Naive thymus-derived CD8-positive, alpha-beta T cell (primary cell): Measurements from ENCODE around the gene PPIG. TPM values are rescaled to one million over a fixed set of nuclear protein-coding genes. Genes with fewer than 3 reads are reported as not detected.
A peak's percentile ranks its signal among the peaks of the same experiment; 100 is the strongest.

ENCODE experiments used
- ATAC-seq, 2 donors: fragments of 150-1000 bp; cut with Tn5 transposase in 1 of 2; sonication (Bioruptor Pico), chemical (Tn5 transposase) in 1 of 2; 1 replicate in 1 of 2; 2 replicates in 1 of 2; pipeline ENCODE4 v1.10.0; 2021; ENCODE audit warnings: mild to moderate bottlenecking in 2 of 2, moderate library complexity in 2 of 2
- POLR2A ChIA-PET: fragments of 350-600 bp; sonication (Branson Sonifier 250); formaldehyde crosslinking; loops from one replicate; lab custom pipeline; 2021; ENCODE audit warnings: antibody characterized with exemption; lab: Charles Lee
- DNase-seq, 10 donors: peaks; one replicate each; pipeline versions ENCODE4 v3.0.0 to v3.0.0-alpha.2; 2020 to 2022
- H3K27ac Mint-ChIP-seq, 10 donors: one replicate each; pipeline ENCODE4 v1.8.0; 2020 to 2022; ENCODE audit warnings: mild to moderate bottlenecking in 10 of 10, mixed read lengths in 10 of 10, moderate library complexity in 4 of 10, inconsistent platforms in 1 of 10
- H3K27me3 Mint-ChIP-seq, 5 donors: one replicate each; pipeline ENCODE4 v1.8.0; 2021 to 2022; ENCODE audit warnings: mixed read lengths in 5 of 5
- H3K36me3 Mint-ChIP-seq, 3 donors: one replicate each; pipeline ENCODE4 v1.8.0; 2020 to 2022; ENCODE audit warnings: mixed read lengths in 3 of 3, mild to moderate bottlenecking in 2 of 3, inconsistent platforms in 1 of 3
- H3K4me1 Mint-ChIP-seq, 4 donors: one replicate each; pipeline ENCODE4 v1.8.0; 2021 to 2022; ENCODE audit warnings: mixed read lengths in 4 of 4
- H3K4me3 Mint-ChIP-seq, 10 donors: one replicate each; pipeline ENCODE4 v1.8.0; 2020 to 2022; ENCODE audit warnings: mild to moderate bottlenecking in 10 of 10, mixed read lengths in 10 of 10, moderate library complexity in 6 of 10, inconsistent platforms in 1 of 10
- H3K9me3 Mint-ChIP-seq, 9 donors: one replicate each; pipeline ENCODE4 v1.8.0; 2020 to 2022; ENCODE audit warnings: mixed read lengths in 9 of 9, mild to moderate bottlenecking in 3 of 9, inconsistent platforms in 1 of 9, moderate library complexity in 1 of 9
- polyA plus RNA-seq, 3 donors: library from polyadenylated mRNA; unstranded; fragments of 300-500 nt; fragmentation: Illumina TruSeq; gene quantifications; one replicate each; pipeline ENCODE4 v1.2.3, GENCODE V29; 2021
- total RNA-seq, 8 experiments: library from RNA in 2 of 8; stranded (reverse) in 2 of 8; gene quantifications; one replicate each; pipeline ENCODE4 v1.2.3 and lab custom pipeline; 2021 to 2026

PPIG gene
- total and polyA plus RNA-seq, 5 experiments from 2014 or later, result 63.4 to 88.2 (median 82.7) TPM

GRCh38 chr2:169641464-169641863 lies 57.3 kb downstream of the PPIG start:
- no peaks in the 10 kb centered on the region for H3K4me1 Mint-ChIP-seq
- peaks cover 0 to 20% (median 5%) of the 10 kb centered on the region in 9 donors for H3K9me3 Mint-ChIP-seq
- DNase-seq, result no peak
- no peak for ATAC-seq
- no peak overlapping the region for H3K27ac Mint-ChIP-seq
- H3K27me3 Mint-ChIP-seq, result no peaks in the 10 kb centered on the region
- POLR2A ChIA-PET, result no interaction called here
- peaks cover 0 to 24% (median 10%) of the 10 kb centered on the region in 3 donors for H3K36me3 Mint-ChIP-seq
- no peak overlapping the region for H3K4me3 Mint-ChIP-seq

DNA sequence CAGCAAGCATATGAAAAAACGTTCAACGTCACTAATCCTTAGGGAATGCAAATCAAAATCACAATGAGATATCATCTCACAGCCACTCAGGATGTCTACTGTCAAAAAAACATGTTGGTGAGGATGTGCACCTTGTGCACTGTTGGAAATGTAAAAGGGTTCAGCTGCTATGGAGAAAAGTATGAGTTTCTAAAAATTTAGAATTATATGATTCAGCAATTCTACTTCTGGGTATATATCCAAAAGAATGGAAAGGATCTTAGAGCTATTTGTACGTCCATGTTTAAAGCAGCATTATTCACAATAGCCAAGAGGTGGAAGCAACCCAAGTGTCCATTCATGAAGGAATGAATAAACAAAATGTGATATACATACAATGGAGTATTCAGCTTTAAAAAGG lies 60.0 kb downstream of the PPIG start:
- H3K27me3 Mint-ChIP-seq, result no peaks in the 10 kb centered on the region
- peak overlapping the region in 1 of 10 donors; percentile 56 for H3K27ac Mint-ChIP-seq
- POLR2A ChIA-PET, result no interaction called here
- no peak for ATAC-seq
- no peak for DNase-seq
- H3K9me3 Mint-ChIP-seq, result peaks cover 0 to 20% (median 5%) of the 10 kb centered on the region in 9 donors
- no peak overlapping the region for H3K4me3 Mint-ChIP-seq
- peaks cover 0 to 10% (median 10%) of the 10 kb centered on the region in 3 donors for H3K36me3 Mint-ChIP-seq
- no peaks in the 10 kb centered on the region for H3K4me1 Mint-ChIP-seq

DNA sequence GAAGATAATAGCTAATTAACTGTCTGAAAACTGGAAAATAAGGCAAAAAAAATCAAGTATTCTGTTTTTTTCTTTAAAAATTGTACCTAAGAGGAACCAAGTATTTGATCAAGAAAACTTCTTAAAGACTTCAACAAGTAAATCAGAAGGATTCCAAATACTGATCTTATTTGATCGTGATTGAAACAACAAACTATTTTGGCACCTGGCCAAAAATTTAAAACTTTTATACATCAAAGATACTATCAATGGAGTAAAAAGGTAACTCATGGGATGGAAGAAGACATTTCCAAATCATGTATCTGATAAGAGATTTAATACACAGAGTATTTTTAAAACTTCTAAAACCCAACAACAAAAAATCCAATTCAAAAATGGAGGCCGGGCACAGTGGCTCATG lies 63.3 kb downstream of the PPIG start:
- Mint-ChIP-seq H3K27me3 (peaks cover 0 to 4% (median 2%) of the 10 kb centered on the region in 5 donors), H3K36me3 (no peaks in the 10 kb centered on the region), H3K27ac (no peak overlapping the region), H3K9me3 (peaks cover 0 to 15% (median 4%) of the 10 kb centered on the region in 9 donors), H3K4me1 (no peaks in the 10 kb centered on the region), H3K4me3 (no peak overlapping the region)
- POLR2A ChIA-PET, result no interaction called here
- no peak for ATAC-seq
- DNase-seq, result no peak

DNA sequence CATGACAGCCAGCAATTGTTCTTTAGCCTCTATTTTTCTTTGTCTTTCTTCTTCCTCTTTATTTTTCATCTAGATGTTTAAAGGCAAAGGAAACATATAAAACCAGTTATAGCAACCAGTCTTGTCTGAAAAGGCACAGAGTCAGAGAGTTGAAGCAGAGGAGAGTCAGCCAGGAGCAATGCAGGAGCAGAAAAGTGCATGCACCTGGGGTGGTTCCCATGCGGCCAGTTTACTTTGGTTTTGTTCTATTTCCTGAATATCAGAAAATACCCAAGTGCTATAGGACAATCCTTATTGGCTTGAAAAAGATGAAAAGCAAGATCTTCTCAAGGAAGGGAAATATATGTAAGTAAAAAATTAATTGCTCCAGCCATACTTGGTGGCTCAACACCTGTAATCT lies 65.1 kb downstream of the PPIG start:
- no peaks in the 10 kb centered on the region for H3K36me3 Mint-ChIP-seq
- peaks cover 6 to 17% (median 13%) of the 10 kb centered on the region in 5 donors for H3K27me3 Mint-ChIP-seq
- peaks cover 0 to 7% (median under 1%) of the 10 kb centered on the region in 9 donors for H3K9me3 Mint-ChIP-seq
- ATAC-seq, result no peak
- POLR2A ChIA-PET, result no interaction called here
- H3K27ac Mint-ChIP-seq, result no peak overlapping the region
- H3K4me3 Mint-ChIP-seq, result no peak overlapping the region
- no peaks in the 10 kb centered on the region for H3K4me1 Mint-ChIP-seq
- no peak for DNase-seq

DNA sequence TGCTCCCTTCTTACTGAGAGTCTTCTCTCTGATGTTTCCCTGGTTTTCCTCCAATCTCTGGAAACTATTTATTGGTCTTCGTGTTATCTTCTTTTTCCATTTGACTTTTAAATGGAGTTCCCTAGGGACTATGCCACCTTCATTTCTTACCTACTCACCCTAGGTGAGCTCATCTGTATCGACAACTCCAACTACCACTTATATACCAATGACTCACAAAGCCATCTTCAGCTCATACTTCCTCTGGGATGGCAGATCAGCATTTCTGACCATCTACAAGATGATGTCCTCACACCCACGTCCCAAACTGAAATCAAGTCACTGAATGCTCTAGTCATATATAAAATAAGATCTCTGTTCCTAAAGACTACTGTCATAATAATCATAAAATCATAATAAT lies 69.5 kb downstream of the PPIG start:
- no peaks in the 10 kb centered on the region for H3K4me1 Mint-ChIP-seq
- H3K4me3 Mint-ChIP-seq, result no peak overlapping the region
- no peaks in the 10 kb centered on the region for H3K36me3 Mint-ChIP-seq
- H3K9me3 Mint-ChIP-seq, result no peaks in the 10 kb centered on the region
- no peak overlapping the region for H3K27ac Mint-ChIP-seq
- H3K27me3 Mint-ChIP-seq, result peaks cover 8 to 28% (median 20%) of the 10 kb centered on the region in 5 donors
- ATAC-seq (no peak), DNase-seq (no peak)
- POLR2A ChIA-PET, result no interaction called here

- Mint-ChIP-seq H3K4me3 (no peak overlapping the region), H3K27me3 (peaks cover 8 to 30% (median 20%) of the 10 kb centered on the region in 5 donors), H3K27ac (no peak overlapping the region), H3K9me3 (no peaks in the 10 kb centered on the region), H3K36me3 (peaks cover 0 to 2% (median 0%) of the 10 kb centered on the region in 3 donors), H3K4me1 (peaks cover 0 to 7% (median 0%) of the 10 kb centered on the region in 4 donors)
- DNase-seq (no peak), ATAC-seq (no peak)
- POLR2A ChIA-PET, result no interaction called here
These were observed 72.0 kb downstream of the PPIG start for GRCh38 chr2:169656164-169656563.

GRCh38 chr2:169658877-169659276 lies 74.7 kb downstream of the PPIG start:
- ATAC-seq (no peak), DNase-seq (no peak)
- Mint-ChIP-seq H3K9me3 (no peaks in the 10 kb centered on the region), H3K27me3 (peaks cover 3 to 23% (median 7%) of the 10 kb centered on the region in 5 donors), H3K4me1 (peaks cover 0 to 8% (median 0%) of the 10 kb centered on the region in 4 donors), H3K4me3 (no peak overlapping the region), H3K27ac (no peak overlapping the region), H3K36me3 (peaks cover 0 to 2% (median 0%) of the 10 kb centered on the region in 3 donors)
- POLR2A ChIA-PET, result no interaction called here

- Mint-ChIP-seq H3K9me3 (no peaks in the 10 kb centered on the region), H3K36me3 (peaks cover 0 to 2% (median 0%) of the 10 kb centered on the region in 3 donors), H3K27ac (no peak overlapping the region), H3K4me1 (peaks cover 0 to 8% (median 0%) of the 10 kb centered on the region in 4 donors), H3K27me3 (peaks cover 0 to 19% (median 7%) of the 10 kb centered on the region in 5 donors), H3K4me3 (no peak overlapping the region)
- DNase-seq, result no peak
- POLR2A ChIA-PET, result no interaction called here
- ATAC-seq, result no peak
These were observed 75.2 kb downstream of the PPIG start for GRCh38 chr2:169659320-169659719.

DNA sequence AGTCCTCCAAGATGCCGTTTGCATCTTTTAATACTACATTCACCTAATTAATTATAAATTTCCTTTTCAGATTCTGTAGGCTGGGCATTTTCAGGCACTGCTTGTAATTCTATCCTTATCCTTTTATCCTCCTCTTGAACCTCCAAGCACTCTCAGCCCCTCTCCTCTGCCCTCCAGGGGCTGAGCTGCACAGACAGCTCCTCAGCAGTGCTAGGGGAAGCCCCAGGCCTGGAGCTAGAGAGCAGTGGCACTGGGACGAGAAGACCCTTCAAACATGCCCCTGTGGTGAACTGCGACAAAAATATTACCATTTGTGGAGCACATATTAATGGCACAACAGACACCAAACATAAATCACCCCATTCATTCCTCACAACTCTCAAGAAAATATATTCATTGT lies 77.1 kb downstream of the PPIG start:
- ATAC-seq, result no peak
- Mint-ChIP-seq H3K36me3 (peaks cover 0 to 2% (median 0%) of the 10 kb centered on the region in 3 donors), H3K27ac (peak overlapping the region in 1 of 10 donors; percentile 3), H3K4me1 (peaks cover 0 to 8% (median 0%) of the 10 kb centered on the region in 4 donors), H3K27me3 (peaks cover 0 to 11% (median 2%) of the 10 kb centered on the region in 5 donors), H3K9me3 (no peaks in the 10 kb centered on the region), H3K4me3 (no peak overlapping the region)
- no peak for DNase-seq
- POLR2A ChIA-PET, result no interaction called here

- Mint-ChIP-seq H3K27me3 (peaks cover 0 to 9% (median 2%) of the 10 kb centered on the region in 5 donors), H3K4me3 (no peak overlapping the region), H3K27ac (no peak overlapping the region), H3K4me1 (peaks cover 0 to 8% (median 0%) of the 10 kb centered on the region in 4 donors), H3K9me3 (no peaks in the 10 kb centered on the region), H3K36me3 (peaks cover 0 to 2% (median 0%) of the 10 kb centered on the region in 3 donors)
- ATAC-seq, result no peak
- POLR2A ChIA-PET, result no interaction called here
- no peak for DNase-seq
These were observed 78.6 kb downstream of the PPIG start for GRCh38 chr2:169662744-169663143.

GRCh38 chr2:169663247-169663646 lies 79.1 kb downstream of the PPIG start:
- no peaks in the 10 kb centered on the region for H3K9me3 Mint-ChIP-seq
- ATAC-seq, result no peak
- peaks cover 0 to 8% (median 0%) of the 10 kb centered on the region in 4 donors for H3K4me1 Mint-ChIP-seq
- no peak for DNase-seq
- POLR2A ChIA-PET, result no interaction called here
- peaks cover 0 to 2% (median 0%) of the 10 kb centered on the region in 3 donors for H3K36me3 Mint-ChIP-seq
- no peak overlapping the region for H3K4me3 Mint-ChIP-seq
- peaks cover 0 to 9% (median 2%) of the 10 kb centered on the region in 5 donors for H3K27me3 Mint-ChIP-seq
- H3K27ac Mint-ChIP-seq, result no peak overlapping the region

DNA sequence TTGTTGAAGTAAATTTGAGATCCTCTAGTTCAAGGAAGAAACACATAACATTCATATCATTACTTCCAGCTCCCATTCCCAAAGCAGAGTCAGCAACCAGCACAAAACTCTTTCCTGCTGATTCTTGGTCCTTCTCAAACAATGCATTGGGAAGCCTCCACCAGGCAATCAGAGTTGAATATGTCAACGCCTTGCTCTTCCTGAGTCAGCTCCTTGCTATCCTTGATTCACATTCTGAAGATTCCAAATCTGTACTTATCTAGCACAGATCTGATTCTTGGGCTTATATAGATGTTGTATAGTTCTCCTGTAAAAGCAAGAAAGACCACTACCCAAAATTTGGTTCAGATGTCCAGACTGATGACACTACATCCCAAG lies 80.4 kb downstream of the PPIG start:
- H3K4me3 Mint-ChIP-seq, result no peak overlapping the region
- POLR2A ChIA-PET, result no interaction called here
- peak overlapping the region in 1 of 10 donors; percentile 12 for H3K27ac Mint-ChIP-seq
- ATAC-seq (no peak), DNase-seq (no peak)
- H3K4me1 Mint-ChIP-seq, result peaks cover 0 to 3% (median 0%) of the 10 kb centered on the region in 4 donors
- peaks cover 0 to 2% (median 0%) of the 10 kb centered on the region in 3 donors for H3K36me3 Mint-ChIP-seq
- H3K9me3 Mint-ChIP-seq, result peaks cover 0 to 2% (median 0%) of the 10 kb centered on the region in 9 donors
- H3K27me3 Mint-ChIP-seq, result peaks cover 0 to 8% (median 4%) of the 10 kb centered on the region in 5 donors

DNA sequence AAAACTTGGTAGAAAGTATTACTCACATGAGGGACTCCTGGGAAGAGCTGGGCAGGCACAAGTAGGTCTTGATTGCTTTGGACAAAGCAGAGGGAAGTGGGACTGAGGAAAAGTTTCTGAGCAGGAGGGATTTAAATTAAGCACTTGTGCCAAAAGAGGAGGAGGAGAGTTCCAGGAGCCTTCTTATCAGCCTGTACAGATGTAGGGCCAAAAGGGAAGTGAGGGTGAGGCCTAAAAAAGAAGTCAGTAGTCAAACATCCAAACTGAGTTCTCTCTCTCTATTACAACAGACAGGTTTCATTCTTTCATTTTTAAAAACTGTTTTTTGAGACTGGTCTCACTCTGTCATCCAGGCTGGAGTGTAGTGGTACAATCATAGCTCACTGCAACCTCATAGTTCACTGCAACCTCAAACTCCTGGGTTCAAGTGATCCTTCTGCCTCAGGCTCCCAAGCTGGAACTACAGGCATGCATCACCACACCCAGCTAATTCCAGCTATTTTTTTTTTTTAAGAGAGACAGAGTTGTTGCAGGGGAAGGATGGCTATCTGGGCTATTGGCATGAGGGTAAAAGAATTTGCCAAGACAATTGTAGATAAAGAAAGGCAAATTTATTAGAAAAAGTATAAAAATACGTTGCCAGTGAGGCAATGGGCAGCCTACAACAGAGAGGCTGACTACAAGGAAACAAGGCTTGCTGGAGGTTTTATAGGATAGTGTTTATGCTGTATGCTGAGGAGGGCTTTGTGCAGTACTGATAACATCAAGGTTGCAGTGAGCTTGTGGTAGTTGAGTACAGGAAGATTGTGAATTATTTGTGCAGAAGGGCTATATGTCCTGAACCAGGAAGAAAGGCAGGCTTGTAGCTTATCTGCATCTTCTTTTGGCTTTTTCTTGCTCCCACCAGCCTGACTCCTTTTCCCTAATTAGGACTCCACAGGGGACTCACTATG lies 81.1 kb downstream of the PPIG start:
- DNase-seq, result no peak
- Mint-ChIP-seq H3K4me1 (peaks cover 0 to 2% (median 0%) of the 10 kb centered on the region in 4 donors), H3K9me3 (peaks cover 0 to 2% (median 0%) of the 10 kb centered on the region in 9 donors), H3K4me3 (no peak overlapping the region), H3K36me3 (no peaks in the 10 kb centered on the region), H3K27ac (peak overlapping the region in 1 of 10 donors; percentile 12), H3K27me3 (peaks cover 0 to 8% (median 4%) of the 10 kb centered on the region in 5 donors)
- POLR2A ChIA-PET, result no interaction called here
- ATAC-seq, result no peak
